ENCODE data around the gene PLXND1.

- TF ChIP-seq TCF12 (IDR thresholded peaks at IDR 0.05; ENCODE audit: low read depth) (no peak), CEBPB (IDR thresholded peaks at IDR 0.05) (no peak), MAX (IDR thresholded peaks at IDR 0.05) (no peak), CREB1 (IDR thresholded peaks at IDR 0.05; ENCODE audit: low read depth) (no peak)
These were observed 91.9 kb downstream of the PLXND1 start for GRCh38 chr3:129514563-129514962.

All from Ishikawa (cell line).